Activated T-cell treated with anti-CD3 and anti-CD28 coated beads, Interleukin-2, amount 50 U/mL, for 4 hours (primary cell): ENCODE results near the gene SPHKAP. TPM values are rescaled to one million over a fixed set of nuclear protein-coding genes. Genes with fewer than 3 reads are reported as not detected.
"Not testable (repeated sequence)": the region's sequence is repeated elsewhere in the genome, so short reads cannot be mapped to it uniquely, and the experiment has no call there.

Experiments used
- ATAC-seq, 2 donors: fragments of 200-7000 bp; cut with Tn5 transposase; one replicate each; pipeline ENCODE4 v1.10.0; 2021
- DNase-seq: peaks from one replicate; pipeline ENCODE4 v3.0.0-alpha.2; 2020
- H3K27me3 Mint-ChIP-seq: one replicate; pipeline ENCODE4 v1.8.0; 2021; ENCODE audit warnings: low read depth, mixed read lengths
- H3K36me3 Mint-ChIP-seq: one replicate; pipeline ENCODE4 v1.8.0; 2022; ENCODE audit warnings: mixed read lengths; ENCODE audit not compliant: insufficient read depth
- H3K4me1 Mint-ChIP-seq: one replicate; pipeline ENCODE4 v1.8.0; 2021; ENCODE audit warnings: low read depth, mixed read lengths
- H3K4me3 Mint-ChIP-seq: one replicate; pipeline ENCODE4 v1.8.0; 2021; ENCODE audit warnings: mild to moderate bottlenecking, moderate library complexity, mixed read lengths
- H3K9me3 Mint-ChIP-seq: one replicate; pipeline ENCODE4 v1.8.0; 2021; ENCODE audit warnings: mixed read lengths
- total RNA-seq, 3 donors: library from RNA; stranded (reverse); gene quantifications; one replicate each; pipeline ENCODE4 v1.2.1, GENCODE V29; 2021

SPHKAP gene, protein sequence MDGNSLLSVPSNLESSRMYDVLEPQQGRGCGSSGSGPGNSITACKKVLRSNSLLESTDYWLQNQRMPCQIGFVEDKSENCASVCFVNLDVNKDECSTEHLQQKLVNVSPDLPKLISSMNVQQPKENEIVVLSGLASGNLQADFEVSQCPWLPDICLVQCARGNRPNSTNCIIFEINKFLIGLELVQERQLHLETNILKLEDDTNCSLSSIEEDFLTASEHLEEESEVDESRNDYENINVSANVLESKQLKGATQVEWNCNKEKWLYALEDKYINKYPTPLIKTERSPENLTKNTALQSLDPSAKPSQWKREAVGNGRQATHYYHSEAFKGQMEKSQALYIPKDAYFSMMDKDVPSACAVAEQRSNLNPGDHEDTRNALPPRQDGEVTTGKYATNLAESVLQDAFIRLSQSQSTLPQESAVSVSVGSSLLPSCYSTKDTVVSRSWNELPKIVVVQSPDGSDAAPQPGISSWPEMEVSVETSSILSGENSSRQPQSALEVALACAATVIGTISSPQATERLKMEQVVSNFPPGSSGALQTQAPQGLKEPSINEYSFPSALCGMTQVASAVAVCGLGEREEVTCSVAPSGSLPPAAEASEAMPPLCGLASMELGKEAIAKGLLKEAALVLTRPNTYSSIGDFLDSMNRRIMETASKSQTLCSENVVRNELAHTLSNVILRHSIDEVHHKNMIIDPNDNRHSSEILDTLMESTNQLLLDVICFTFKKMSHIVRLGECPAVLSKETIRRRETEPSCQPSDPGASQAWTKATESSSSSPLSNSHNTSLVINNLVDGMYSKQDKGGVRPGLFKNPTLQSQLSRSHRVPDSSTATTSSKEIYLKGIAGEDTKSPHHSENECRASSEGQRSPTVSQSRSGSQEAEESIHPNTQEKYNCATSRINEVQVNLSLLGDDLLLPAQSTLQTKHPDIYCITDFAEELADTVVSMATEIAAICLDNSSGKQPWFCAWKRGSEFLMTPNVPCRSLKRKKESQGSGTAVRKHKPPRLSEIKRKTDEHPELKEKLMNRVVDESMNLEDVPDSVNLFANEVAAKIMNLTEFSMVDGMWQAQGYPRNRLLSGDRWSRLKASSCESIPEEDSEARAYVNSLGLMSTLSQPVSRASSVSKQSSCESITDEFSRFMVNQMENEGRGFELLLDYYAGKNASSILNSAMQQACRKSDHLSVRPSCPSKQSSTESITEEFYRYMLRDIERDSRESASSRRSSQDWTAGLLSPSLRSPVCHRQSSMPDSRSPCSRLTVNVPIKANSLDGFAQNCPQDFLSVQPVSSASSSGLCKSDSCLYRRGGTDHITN (N-terminal part only)
- total RNA-seq: not detected

GRCh38 chr2:228181098-228182019, at the start of gene SPHKAP:
Gene SPHKAP, minus strand, starts transcription at chr2:228181687. Its CDS starts 89 bp downstream, at chr2:228181598.
- Mint-ChIP-seq H3K9me3 (peaks cover 16% of the 10 kb centered on the region), H3K4me3 (no peak within 1 kb of the TSS), H3K4me1 (no peaks in the 10 kb centered on the region), H3K27me3 (peaks cover 16% of the 10 kb centered on the region), H3K36me3 (no peaks in the 10 kb centered on the region)
- no peak for DNase-seq
- ATAC-seq: no peak

DNA sequence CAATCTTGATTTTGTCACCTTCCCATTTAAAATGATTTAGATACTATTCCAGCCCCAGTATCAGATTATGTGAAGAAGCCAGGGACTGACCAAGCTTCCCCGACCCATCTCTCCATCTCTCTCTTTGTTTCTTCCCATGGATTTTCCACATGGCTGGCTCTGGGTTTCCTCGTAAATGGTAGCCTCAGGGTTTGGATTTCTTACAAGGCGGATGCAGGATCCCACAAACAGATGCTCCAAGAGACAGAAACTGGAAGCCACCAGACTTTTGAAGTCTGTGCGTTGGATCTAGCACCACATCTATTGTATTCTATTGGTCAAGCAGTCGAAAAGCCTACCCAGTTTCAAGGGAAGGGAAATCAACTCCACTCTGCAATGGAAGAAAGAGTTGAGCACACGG, 46.0 kb upstream of the SPHKAP start:
- H3K4me3 Mint-ChIP-seq: no peak overlapping the region
- DNase-seq: no peak
- no peaks in the 10 kb centered on the region for H3K4me1 Mint-ChIP-seq
- H3K9me3 Mint-ChIP-seq: no peaks in the 10 kb centered on the region
- H3K36me3 Mint-ChIP-seq: no peaks in the 10 kb centered on the region
- no peaks in the 10 kb centered on the region for H3K27me3 Mint-ChIP-seq
- ATAC-seq: no peak

GRCh38 chr2:228224410-228224809, 42.9 kb upstream of the SPHKAP start:
- Mint-ChIP-seq H3K9me3 (no peaks in the 10 kb centered on the region), H3K4me1 (no peaks in the 10 kb centered on the region), H3K36me3 (no peaks in the 10 kb centered on the region), H3K27me3 (no peaks in the 10 kb centered on the region), H3K4me3 (no peak overlapping the region)
- DNase-seq (no peak), ATAC-seq (no peak)

DNA sequence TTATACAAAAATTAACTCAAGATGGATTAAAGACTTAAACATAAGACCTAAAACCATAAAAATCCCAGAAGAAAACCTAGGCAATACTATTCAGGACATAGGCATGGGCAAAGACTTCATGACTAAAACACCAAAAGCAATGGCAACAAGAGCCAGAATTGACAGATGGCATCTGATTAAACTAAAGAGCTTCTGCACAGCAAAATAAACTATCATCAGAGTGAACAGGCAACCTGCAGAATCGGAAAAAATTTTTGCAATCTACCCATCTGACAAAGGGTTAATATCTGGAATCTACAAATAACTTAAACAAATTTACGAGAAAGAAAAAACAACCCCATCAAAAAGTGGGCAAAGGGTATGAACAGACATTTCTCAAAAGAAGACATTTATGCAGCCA, 37.1 kb upstream of the SPHKAP start:
- not testable (repeated sequence) for DNase-seq, H3K4me3 Mint-ChIP-seq, H3K27me3 Mint-ChIP-seq, ATAC-seq, H3K9me3 Mint-ChIP-seq, H3K36me3 Mint-ChIP-seq, H3K4me1 Mint-ChIP-seq

GRCh38 chr2:228197504-228197903, 16.0 kb upstream of the SPHKAP start:
- Mint-ChIP-seq H3K36me3 (no peaks in the 10 kb centered on the region), H3K4me3 (no peak overlapping the region), H3K4me1 (no peaks in the 10 kb centered on the region), H3K9me3 (no peaks in the 10 kb centered on the region), H3K27me3 (no peaks in the 10 kb centered on the region)
- no peak for ATAC-seq
- no peak for DNase-seq

DNA sequence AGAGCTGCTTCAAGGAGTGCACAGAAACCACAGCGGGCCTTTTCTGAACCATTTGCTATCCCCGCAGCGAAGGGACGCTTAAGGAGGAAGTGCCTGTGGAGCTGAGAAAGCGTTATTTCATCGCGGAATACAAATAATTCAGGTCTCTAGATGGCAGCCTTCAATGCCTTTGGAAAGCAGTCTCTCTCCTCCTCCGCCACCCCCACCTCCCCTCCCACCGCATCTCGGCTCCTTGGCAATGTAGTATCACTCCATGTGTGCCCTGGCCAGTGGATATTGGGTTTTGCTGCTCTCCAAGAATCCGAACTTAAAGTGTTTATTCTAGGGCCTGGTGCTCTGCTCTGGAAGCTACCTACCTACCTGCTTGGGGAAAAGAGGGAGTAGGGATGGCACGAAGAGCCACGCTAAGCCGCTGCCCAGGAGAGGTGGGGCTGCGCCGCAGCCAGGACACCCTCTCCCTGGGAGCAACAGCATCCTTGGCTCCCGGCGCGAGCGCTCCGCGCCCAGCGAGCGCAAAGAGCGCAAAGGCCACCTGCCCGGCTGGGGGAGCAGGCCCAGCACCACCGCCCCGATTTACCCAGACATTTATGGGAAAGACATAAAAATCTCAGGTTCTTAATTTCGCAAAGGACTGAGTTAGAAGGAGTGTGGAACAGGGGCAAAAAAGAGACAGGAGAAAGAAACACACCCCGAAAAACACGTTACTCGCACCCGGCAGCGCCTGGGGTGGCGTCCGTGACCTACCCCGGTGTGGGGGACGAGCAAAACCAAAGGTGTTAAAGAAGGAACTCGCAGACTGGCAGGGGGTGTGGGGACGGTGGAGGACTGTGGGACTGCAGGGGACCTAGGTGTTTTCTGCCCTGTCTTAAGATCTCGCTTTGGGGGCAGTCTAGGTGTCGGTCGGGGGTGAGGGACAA, 1.0 kb downstream of the SPHKAP start:
- Mint-ChIP-seq H3K27me3 (peaks cover 16% of the 10 kb centered on the region), H3K36me3 (no peaks in the 10 kb centered on the region), H3K9me3 (peaks cover 19% of the 10 kb centered on the region), H3K4me3 (no peak overlapping the region), H3K4me1 (no peaks in the 10 kb centered on the region)
- no peak for DNase-seq
- no peak for ATAC-seq

DNA sequence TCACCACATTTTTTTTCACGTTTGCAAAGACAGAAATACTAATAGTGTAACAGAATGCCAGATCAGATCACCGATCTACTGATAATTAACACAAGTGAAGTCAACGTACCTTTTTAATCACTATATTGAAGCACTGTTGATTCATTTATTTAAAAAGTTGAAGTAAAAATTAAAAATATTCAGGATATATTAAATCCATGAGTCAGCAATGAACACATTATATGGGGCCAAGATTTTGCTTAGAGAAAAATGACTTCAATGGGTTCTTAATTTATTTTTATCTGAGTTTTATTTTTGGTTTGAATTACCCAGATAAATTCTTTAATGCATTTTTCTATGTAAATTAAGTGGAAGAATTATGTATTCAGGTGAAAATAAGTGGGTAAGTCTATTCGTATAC, 14.2 kb downstream of the SPHKAP start:
- H3K27me3 Mint-ChIP-seq: no peaks in the 10 kb centered on the region

GRCh38 chr2:228164718-228165117, 16.8 kb downstream of the SPHKAP start:
- H3K9me3 Mint-ChIP-seq: peaks cover 7% of the 10 kb centered on the region
- DNase-seq (no peak), ATAC-seq (no peak)
- no peaks in the 10 kb centered on the region for H3K36me3 Mint-ChIP-seq
- no peaks in the 10 kb centered on the region for H3K27me3 Mint-ChIP-seq
- H3K4me1 Mint-ChIP-seq: no peaks in the 10 kb centered on the region
- H3K4me3 Mint-ChIP-seq: no peak overlapping the region

More for the DNA sequence above, 14.2 kb downstream of the SPHKAP start:
- Mint-ChIP-seq H3K4me1 (no peaks in the 10 kb centered on the region), H3K9me3 (peaks cover 2% of the 10 kb centered on the region), H3K36me3 (no peaks in the 10 kb centered on the region), H3K4me3 (no peak overlapping the region)
- ATAC-seq (no peak), DNase-seq (no peak)

- H3K9me3 Mint-ChIP-seq: peaks cover 14% of the 10 kb centered on the region
- H3K36me3 Mint-ChIP-seq: no peaks in the 10 kb centered on the region
- H3K4me3 Mint-ChIP-seq: no peak overlapping the region
- no peak for DNase-seq
- no peaks in the 10 kb centered on the region for H3K4me1 Mint-ChIP-seq
- no peak for ATAC-seq
- no peaks in the 10 kb centered on the region for H3K27me3 Mint-ChIP-seq
Observed at GRCh38 chr2:228157841-228158240, 23.6 kb downstream of the SPHKAP start.

- Mint-ChIP-seq H3K4me3 (no peak overlapping the region), H3K9me3 (peaks cover 11% of the 10 kb centered on the region), H3K4me1 (no peaks in the 10 kb centered on the region), H3K36me3 (no peaks in the 10 kb centered on the region), H3K27me3 (no peaks in the 10 kb centered on the region)
- no peak for DNase-seq
- no peak for ATAC-seq
Observed at GRCh38 chr2:228144961-228145360, 36.5 kb downstream of the SPHKAP start.

DNA sequence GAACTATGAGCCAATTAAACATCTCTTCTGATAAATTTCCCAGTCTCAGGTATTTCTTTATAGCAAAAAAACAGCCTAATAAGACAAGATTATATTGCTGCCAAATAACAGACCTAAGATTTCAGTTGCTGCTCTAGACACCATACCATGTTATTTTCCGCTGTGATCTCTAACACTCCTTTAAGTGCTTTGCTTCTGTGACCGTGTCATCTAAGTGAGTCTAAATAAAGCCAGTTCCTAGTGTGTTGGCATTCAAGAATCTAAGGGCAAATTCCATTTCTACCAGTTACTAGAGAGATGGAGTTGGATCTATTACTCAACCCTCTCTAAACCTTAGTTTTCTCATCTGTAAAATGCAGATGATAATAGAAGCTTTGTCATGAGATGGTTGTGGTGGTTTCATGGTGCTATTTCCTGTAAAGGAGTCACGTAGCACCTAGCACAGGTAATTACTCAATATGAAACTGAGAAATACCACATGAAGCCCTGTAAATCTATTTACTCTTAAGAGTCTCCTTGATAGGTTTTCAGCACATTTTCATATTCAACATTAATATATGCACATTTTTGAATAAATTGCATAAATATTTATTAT, 40.5 kb downstream of the SPHKAP start:
- no peak for ATAC-seq
- no peaks in the 10 kb centered on the region for H3K4me1 Mint-ChIP-seq
- H3K9me3 Mint-ChIP-seq: peaks cover 5% of the 10 kb centered on the region
- H3K36me3 Mint-ChIP-seq: no peaks in the 10 kb centered on the region
- DNase-seq: no peak
- no peaks in the 10 kb centered on the region for H3K27me3 Mint-ChIP-seq
- H3K4me3 Mint-ChIP-seq: no peak overlapping the region

DNA sequence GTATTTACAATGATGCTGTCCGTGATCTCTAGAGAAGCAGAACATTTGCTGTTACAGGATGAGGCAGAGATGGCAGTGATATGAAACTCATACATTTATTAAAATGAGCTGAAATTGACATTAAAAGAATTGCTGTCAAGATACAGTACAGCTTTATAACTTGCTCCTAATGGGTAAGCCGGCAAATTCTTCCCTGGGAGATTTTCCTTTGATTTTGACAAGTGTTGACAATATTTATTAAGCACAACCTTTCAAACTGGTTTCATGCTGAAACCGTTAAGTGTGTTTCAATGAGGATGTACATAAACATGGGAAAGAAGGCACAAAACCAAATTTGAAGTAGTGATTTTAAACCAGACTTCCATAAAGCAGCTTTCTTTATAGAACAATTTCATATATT, 45.5 kb downstream of the SPHKAP start:
- Mint-ChIP-seq H3K27me3 (no peaks in the 10 kb centered on the region), H3K4me3 (no peak overlapping the region), H3K36me3 (no peaks in the 10 kb centered on the region), H3K4me1 (no peaks in the 10 kb centered on the region), H3K9me3 (no peaks in the 10 kb centered on the region)
- no peak for DNase-seq
- no peak for ATAC-seq
